HEK293 (cell line): Measurements from ENCODE around the gene SLC35B1.

Source experiments
- KLF10 ChIP-seq: fragments of 450-650 bp; IDR thresholded peaks from 2 replicates; pipeline ENCODE4 v1.5.1; 2018; ENCODE audit warnings: missing biosample characterization, mild to moderate bottlenecking, missing genetic modification characterization
- KLF9 ChIP-seq: fragments of 450-650 bp; formaldehyde crosslinking; IDR thresholded peaks from 2 replicates; pipeline ENCODE4 v1.5.1; 2016; ENCODE audit warnings: missing biosample characterization, missing genetic modification characterization, low read depth
- MYNN ChIP-seq: fragments of 450-650 bp; formaldehyde crosslinking; IDR thresholded peaks from 2 replicates; pipeline ENCODE4 v1.5.1; 2016; ENCODE audit warnings: missing biosample characterization, missing genetic modification characterization, borderline replicate concordance
- SCRT1 ChIP-seq: fragments of 450-650 bp; formaldehyde crosslinking; IDR thresholded peaks from 2 replicates; pipeline ENCODE4 v1.5.1; 2016; ENCODE audit warnings: missing biosample characterization, missing genetic modification characterization, borderline replicate concordance
- SCRT2 ChIP-seq: fragments of 450-650 bp; formaldehyde crosslinking; IDR thresholded peaks from 2 replicates; pipeline ENCODE4 v1.5.1; 2016; ENCODE audit warnings: missing biosample characterization, missing genetic modification characterization
- SETDB1 ChIP-seq: IDR thresholded peaks from one replicate; pipeline ENCODE4 v1.6.1; 2017; ENCODE audit warnings: mild to moderate bottlenecking, low read length, moderate library complexity, mixed read lengths; ENCODE audit not compliant: insufficient read length
- SP2 ChIP-seq: fragments of 450-650 bp; formaldehyde crosslinking; IDR thresholded peaks from 2 replicates; pipeline ENCODE4 v1.5.1; 2016; ENCODE audit warnings: missing biosample characterization, missing genetic modification characterization
- SP3 ChIP-seq: fragments of 450-650 bp; formaldehyde crosslinking; IDR thresholded peaks from 2 replicates; pipeline ENCODE4 v1.5.1; 2016; ENCODE audit warnings: missing biosample characterization, missing genetic modification characterization
- YY1 ChIP-seq: fragments of 450-650 bp; formaldehyde crosslinking; IDR thresholded peaks from 2 replicates; pipeline ENCODE4 v1.5.1; 2018; ENCODE audit warnings: missing biosample characterization, missing genetic modification characterization
- ZBTB17 ChIP-seq: fragments of 450-650 bp; formaldehyde crosslinking; IDR thresholded peaks from 2 replicates; pipeline ENCODE4 v1.5.1; 2016; ENCODE audit warnings: missing biosample characterization, missing genetic modification characterization
- ZEB2 ChIP-seq: fragments of 450-650 bp; formaldehyde crosslinking; IDR thresholded peaks from 2 replicates; pipeline ENCODE4 v1.5.1; 2016; ENCODE audit warnings: missing biosample characterization, missing genetic modification characterization
- ZNF10 ChIP-seq: fragments of 450-650 bp; formaldehyde crosslinking; IDR thresholded peaks from 2 replicates; pipeline ENCODE4 v1.5.1; 2017; ENCODE audit warnings: missing biosample characterization, missing genetic modification characterization
- ZNF121 ChIP-seq: fragments of 450-650 bp; formaldehyde crosslinking; IDR thresholded peaks from 2 replicates; pipeline ENCODE4 v1.5.1; 2016; ENCODE audit warnings: missing biosample characterization, missing genetic modification characterization
- ZNF16 ChIP-seq: fragments of 450-650 bp; formaldehyde crosslinking; IDR thresholded peaks from 2 replicates; pipeline ENCODE4 v1.5.1; 2016; ENCODE audit warnings: low read depth, missing biosample characterization, missing genetic modification characterization
- ZNF221 ChIP-seq: fragments of 450-650 bp; formaldehyde crosslinking; IDR thresholded peaks from 2 replicates; pipeline ENCODE4 v1.5.1; 2017; ENCODE audit warnings: missing biosample characterization, missing genetic modification characterization, borderline replicate concordance
- ZNF324 ChIP-seq: fragments of 450-650 bp; formaldehyde crosslinking; IDR thresholded peaks from 2 replicates; pipeline ENCODE4 v1.5.1; 2016; ENCODE audit warnings: missing biosample characterization, missing genetic modification characterization
- ZNF366 ChIP-seq: fragments of 450-650 bp; formaldehyde crosslinking; conservative IDR thresholded peaks from 2 replicates; pipeline ENCODE4 v1.5.1; 2016; ENCODE audit warnings: missing biosample characterization, missing genetic modification characterization
- ZNF529 ChIP-seq: fragments of 450-650 bp; formaldehyde crosslinking; IDR thresholded peaks from 2 replicates; pipeline ENCODE4 v1.5.1; 2017; ENCODE audit warnings: missing genetic modification characterization, missing biosample characterization; ENCODE audit not compliant: insufficient replicate concordance
- ZNF548 ChIP-seq: fragments of 450-650 bp; formaldehyde crosslinking; IDR thresholded peaks from 2 replicates; pipeline ENCODE4 v1.5.1; 2016; ENCODE audit warnings: missing biosample characterization, missing genetic modification characterization
- ZNF560 ChIP-seq: fragments of 450-650 bp; formaldehyde crosslinking; IDR thresholded peaks from 2 replicates; pipeline ENCODE4 v1.5.1; 2017; ENCODE audit warnings: missing biosample characterization, missing genetic modification characterization, borderline replicate concordance
- ZNF571 ChIP-seq: fragments of 450-650 bp; formaldehyde crosslinking; IDR thresholded peaks from 2 replicates; pipeline ENCODE4 v1.5.0; 2017; ENCODE audit warnings: missing biosample characterization, missing genetic modification characterization
- ZNF626 ChIP-seq: fragments of 450-650 bp; sonication (Bioruptor Pico); formaldehyde crosslinking; IDR thresholded peaks from 2 replicates; pipeline ENCODE4 v1.5.1; 2018; ENCODE audit warnings: missing biosample characterization, missing genetic modification characterization, inconsistent platforms
- ZNF664 ChIP-seq: fragments of 450-650 bp; formaldehyde crosslinking; IDR thresholded peaks from 2 replicates; pipeline ENCODE4 v1.5.1; 2016; ENCODE audit warnings: missing biosample characterization, missing genetic modification characterization
- ZNF768 ChIP-seq: fragments of 450-650 bp; formaldehyde crosslinking; IDR thresholded peaks from 2 replicates; pipeline ENCODE4 v1.5.1; 2018; ENCODE audit warnings: missing biosample characterization, mild to moderate bottlenecking, missing genetic modification characterization
- ZNF791 ChIP-seq: fragments of 450-650 bp; formaldehyde crosslinking; IDR thresholded peaks from 2 replicates; pipeline ENCODE4 v1.5.1; 2016; ENCODE audit warnings: missing biosample characterization, missing genetic modification characterization
- ZXDB ChIP-seq: fragments of 450-650 bp; formaldehyde crosslinking; IDR thresholded peaks from 2 replicates; pipeline ENCODE4 v1.5.1; 2016; ENCODE audit warnings: missing biosample characterization, missing genetic modification characterization
- TF ChIP-seq, protein P1 (sequence below): fragments of 450-650 bp; formaldehyde crosslinking; IDR thresholded peaks from 2 replicates; pipeline ENCODE4 v1.5.1; 2016; ENCODE audit warnings: missing biosample characterization, missing genetic modification characterization, low read depth
- TF ChIP-seq, protein P2 (sequence below): fragments of 450-650 bp; formaldehyde crosslinking; IDR thresholded peaks from 2 replicates; pipeline ENCODE4 v1.5.1; 2017; ENCODE audit warnings: missing biosample characterization, missing genetic modification characterization
- TF ChIP-seq, protein P3 (sequence below): fragments of 450-650 bp; formaldehyde crosslinking; IDR thresholded peaks from 2 replicates; pipeline ENCODE4 v1.5.1; 2017; ENCODE audit warnings: missing biosample characterization, missing genetic modification characterization
- TF ChIP-seq, protein P4 (sequence below): fragments of 450-650 bp; formaldehyde crosslinking; IDR thresholded peaks from 2 replicates; pipeline ENCODE4 v1.5.1; 2017; ENCODE audit warnings: missing biosample characterization, mild to moderate bottlenecking, missing genetic modification characterization, moderate library complexity
- TF ChIP-seq, protein P5 (sequence below): fragments of 450-650 bp; formaldehyde crosslinking; IDR thresholded peaks from 2 replicates; pipeline ENCODE4 v1.5.1; 2016; ENCODE audit warnings: missing biosample characterization, missing genetic modification characterization

SLC35B1 gene

DNA sequence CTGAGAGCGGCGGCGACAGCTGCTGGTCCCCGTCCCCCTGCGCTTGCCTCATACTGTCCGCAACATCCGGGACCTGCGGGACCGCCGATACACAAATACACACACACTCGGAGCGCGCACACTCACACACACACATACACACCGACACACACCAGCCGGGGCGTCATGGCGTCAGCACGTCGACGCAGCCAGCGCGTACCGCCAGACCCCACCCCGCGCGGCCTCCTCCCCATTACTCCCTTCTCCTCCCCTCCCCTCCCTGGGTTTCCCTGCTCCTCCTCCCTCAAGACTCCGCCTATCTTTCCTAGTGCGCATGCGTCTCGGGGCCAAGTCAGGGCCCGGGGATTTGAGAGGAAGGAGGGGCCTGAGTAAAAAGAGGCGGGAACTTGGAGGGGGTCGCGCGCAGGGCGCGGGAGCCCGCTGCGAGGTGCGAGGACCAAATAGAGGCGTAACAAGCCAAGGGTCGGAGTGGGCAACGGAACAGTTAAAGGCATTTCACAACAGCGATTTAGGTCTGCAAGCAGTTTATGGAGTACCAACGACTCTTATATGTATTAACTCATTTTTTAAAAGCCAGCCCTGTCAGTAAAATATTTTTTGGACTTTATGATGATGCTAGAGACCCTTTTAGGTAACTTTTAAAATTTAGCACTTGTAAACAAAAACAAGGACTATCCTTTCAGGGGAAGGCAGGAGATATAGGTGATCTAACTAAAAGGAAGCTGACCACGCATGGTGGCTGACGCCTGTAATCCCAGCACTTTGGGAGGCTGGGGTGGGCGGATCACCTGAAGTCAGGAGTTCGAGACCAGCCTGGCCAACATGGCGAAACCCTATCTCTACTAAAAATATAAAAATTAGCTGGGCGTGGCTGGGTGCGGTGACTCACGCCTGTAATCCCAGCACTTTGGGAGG, 29.6 kb downstream of the SLC35B1 start, which contains the start of gene SPOP (continued):
- TF ChIP-seq ZNF548 (tag by site-specific recombination) (no peak), ZNF121 (tag by site-specific recombination) (no peak), ZNF324 (tag by site-specific recombination) (peak; percentile 97), KLF10 (peak; percentile 27; the same call in 1 of the 2 replicates), SCRT2 (no peak), ZNF571 (tag by site-specific recombination) (no peak), ZNF366 (tag by site-specific recombination) (peak; percentile 31; the same call in 1 of the 2 replicates), ZNF10 (tag by site-specific recombination) (no peak), SCRT1 (no peak), MYNN (tag by site-specific recombination) (no peak), ZNF221 (no peak), ZXDB (tag by site-specific recombination) (peak; percentile 91), ZNF626 (tag by site-specific recombination) (no peak), ZEB2 (tag by site-specific recombination) (peak; percentile 93), ZNF560 (no peak), KLF9 (tag by site-specific recombination) (peak; percentile 76; the same call in 1 of the 2 replicates), ZNF791 (no peak), ZNF529 (tag by site-specific recombination) (no peak), ZBTB17 (tag by site-specific recombination) (peak; percentile 98), YY1 (tag by site-specific recombination) (no peak; the same call in 1 of the 2 replicates), ZNF16 (tag by site-specific recombination) (no peak), ZNF664 (tag by site-specific recombination) (0 out of 2 replicates have a peak, but pooled peaks have one; percentile 10), SP3 (tag by site-specific recombination) (peak; percentile 98), SETDB1 (peak; percentile 98), SP2 (tag by site-specific recombination) (peak; percentile 90), ZNF768 (tag by site-specific recombination) (no peak; the same call in 1 of the 2 replicates)
- TF ChIP-seq, protein P1, sequence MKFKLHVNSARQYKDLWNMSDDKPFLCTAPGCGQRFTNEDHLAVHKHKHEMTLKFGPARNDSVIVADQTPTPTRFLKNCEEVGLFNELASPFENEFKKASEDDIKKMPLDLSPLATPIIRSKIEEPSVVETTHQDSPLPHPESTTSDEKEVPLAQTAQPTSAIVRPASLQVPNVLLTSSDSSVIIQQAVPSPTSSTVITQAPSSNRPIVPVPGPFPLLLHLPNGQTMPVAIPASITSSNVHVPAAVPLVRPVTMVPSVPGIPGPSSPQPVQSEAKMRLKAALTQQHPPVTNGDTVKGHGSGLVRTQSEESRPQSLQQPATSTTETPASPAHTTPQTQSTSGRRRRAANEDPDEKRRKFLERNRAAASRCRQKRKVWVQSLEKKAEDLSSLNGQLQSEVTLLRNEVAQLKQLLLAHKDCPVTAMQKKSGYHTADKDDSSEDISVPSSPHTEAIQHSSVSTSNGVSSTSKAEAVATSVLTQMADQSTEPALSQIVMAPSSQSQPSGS (tag by site-specific recombination) = peak; percentile 84
- TF ChIP-seq, protein P2, sequence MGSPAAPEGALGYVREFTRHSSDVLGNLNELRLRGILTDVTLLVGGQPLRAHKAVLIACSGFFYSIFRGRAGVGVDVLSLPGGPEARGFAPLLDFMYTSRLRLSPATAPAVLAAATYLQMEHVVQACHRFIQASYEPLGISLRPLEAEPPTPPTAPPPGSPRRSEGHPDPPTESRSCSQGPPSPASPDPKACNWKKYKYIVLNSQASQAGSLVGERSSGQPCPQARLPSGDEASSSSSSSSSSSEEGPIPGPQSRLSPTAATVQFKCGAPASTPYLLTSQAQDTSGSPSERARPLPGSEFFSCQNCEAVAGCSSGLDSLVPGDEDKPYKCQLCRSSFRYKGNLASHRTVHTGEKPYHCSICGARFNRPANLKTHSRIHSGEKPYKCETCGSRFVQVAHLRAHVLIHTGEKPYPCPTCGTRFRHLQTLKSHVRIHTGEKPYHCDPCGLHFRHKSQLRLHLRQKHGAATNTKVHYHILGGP = no peak
- TF ChIP-seq, protein P3, sequence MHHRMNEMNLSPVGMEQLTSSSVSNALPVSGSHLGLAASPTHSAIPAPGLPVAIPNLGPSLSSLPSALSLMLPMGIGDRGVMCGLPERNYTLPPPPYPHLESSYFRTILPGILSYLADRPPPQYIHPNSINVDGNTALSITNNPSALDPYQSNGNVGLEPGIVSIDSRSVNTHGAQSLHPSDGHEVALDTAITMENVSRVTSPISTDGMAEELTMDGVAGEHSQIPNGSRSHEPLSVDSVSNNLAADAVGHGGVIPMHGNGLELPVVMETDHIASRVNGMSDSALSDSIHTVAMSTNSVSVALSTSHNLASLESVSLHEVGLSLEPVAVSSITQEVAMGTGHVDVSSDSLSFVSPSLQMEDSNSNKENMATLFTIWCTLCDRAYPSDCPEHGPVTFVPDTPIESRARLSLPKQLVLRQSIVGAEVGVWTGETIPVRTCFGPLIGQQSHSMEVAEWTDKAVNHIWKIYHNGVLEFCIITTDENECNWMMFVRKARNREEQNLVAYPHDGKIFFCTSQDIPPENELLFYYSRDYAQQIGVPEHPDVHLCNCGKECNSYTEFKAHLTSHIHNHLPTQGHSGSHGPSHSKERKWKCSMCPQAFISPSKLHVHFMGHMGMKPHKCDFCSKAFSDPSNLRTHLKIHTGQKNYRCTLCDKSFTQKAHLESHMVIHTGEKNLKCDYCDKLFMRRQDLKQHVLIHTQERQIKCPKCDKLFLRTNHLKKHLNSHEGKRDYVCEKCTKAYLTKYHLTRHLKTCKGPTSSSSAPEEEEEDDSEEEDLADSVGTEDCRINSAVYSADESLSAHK = no peak
- TF ChIP-seq, protein P4, sequence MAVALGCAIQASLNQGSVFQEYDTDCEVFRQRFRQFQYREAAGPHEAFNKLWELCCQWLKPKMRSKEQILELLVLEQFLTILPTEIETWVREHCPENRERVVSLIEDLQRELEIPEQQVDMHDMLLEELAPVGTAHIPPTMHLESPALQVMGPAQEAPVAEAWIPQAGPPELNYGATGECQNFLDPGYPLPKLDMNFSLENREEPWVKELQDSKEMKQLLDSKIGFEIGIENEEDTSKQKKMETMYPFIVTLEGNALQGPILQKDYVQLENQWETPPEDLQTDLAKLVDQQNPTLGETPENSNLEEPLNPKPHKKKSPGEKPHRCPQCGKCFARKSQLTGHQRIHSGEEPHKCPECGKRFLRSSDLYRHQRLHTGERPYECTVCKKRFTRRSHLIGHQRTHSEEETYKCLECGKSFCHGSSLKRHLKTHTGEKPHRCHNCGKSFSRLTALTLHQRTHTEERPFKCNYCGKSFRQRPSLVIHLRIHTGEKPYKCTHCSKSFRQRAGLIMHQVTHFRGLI = 0 out of 2 replicates have a peak, but pooled peaks have one; percentile 16
- TF ChIP-seq, protein P5, sequence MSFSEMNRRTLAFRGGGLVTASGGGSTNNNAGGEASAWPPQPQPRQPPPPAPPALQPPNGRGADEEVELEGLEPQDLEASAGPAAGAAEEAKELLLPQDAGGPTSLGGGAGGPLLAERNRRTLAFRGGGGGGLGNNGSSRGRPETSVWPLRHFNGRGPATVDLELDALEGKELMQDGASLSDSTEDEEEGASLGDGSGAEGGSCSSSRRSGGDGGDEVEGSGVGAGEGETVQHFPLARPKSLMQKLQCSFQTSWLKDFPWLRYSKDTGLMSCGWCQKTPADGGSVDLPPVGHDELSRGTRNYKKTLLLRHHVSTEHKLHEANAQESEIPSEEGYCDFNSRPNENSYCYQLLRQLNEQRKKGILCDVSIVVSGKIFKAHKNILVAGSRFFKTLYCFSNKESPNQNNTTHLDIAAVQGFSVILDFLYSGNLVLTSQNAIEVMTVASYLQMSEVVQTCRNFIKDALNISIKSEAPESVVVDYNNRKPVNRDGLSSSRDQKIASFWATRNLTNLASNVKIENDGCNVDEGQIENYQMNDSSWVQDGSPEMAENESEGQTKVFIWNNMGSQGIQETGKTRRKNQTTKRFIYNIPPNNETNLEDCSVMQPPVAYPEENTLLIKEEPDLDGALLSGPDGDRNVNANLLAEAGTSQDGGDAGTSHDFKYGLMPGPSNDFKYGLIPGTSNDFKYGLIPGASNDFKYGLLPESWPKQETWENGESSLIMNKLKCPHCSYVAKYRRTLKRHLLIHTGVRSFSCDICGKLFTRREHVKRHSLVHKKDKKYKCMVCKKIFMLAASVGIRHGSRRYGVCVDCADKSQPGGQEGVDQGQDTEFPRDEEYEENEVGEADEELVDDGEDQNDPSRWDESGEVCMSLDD (tag by site-specific recombination) = peak; percentile 89
